ENCODE measurements around the gene PALLD. TPM values are rescaled to one million over a fixed set of nuclear protein-coding genes. Genes with fewer than 3 reads are reported as not detected.
A peak's percentile ranks its signal among the peaks of the same experiment; 100 is the strongest.

The PALLD gene
- total and polyA plus RNA-seq, 2 of the 13 experiments (the other 11 are each of a cell fraction or from before 2014, with no cell fraction given) = 0.50 to 1.5 TPM

- ChIA-PET POLR2A (no interaction called here), CTCF (ENCODE audit: low intra/inter-chr PET ratio, low total read pairs) (no interaction called here)
- DNase-seq (ENCODE audit: low spot score) (no peak), FAIRE-seq (no peak), ATAC-seq (no peak)
- H3K4me1 ChIP-seq (ENCODE audit: insufficient read depth, low read length) = no peaks in the 10 kb centered on the region
- H2AFZ ChIP-seq (ENCODE audit: low read length) = no peak overlapping the region
- H3K4me2 ChIP-seq (ENCODE audit: low read depth, low read length) = no peak overlapping the region
- H4K20me1 ChIP-seq (ENCODE audit: insufficient read depth, low read length) = no peaks in the 10 kb centered on the region
- H3K79me2 ChIP-seq (ENCODE audit: insufficient read depth, low read length) = no peaks in the 10 kb centered on the region
- WGBS (ENCODE audit: low lambda C conversion rate) = 11% methylated on average over 4 of the region's 4 CpGs
- intact Hi-C loops (cut with micrococcal nuclease; ENCODE audit: unreplicated experiment) (no loop called here), in situ Hi-C loops (cut with HindIII; ENCODE audit: extremely low pct_ligation_motif_present, low pct_unique_long_range_greater_than_20kb) (no loop called here)
- H3K27ac ChIP-seq (ENCODE audit: extremely low read length, insufficient read depth, low read length) = no peak overlapping the region
- H3K4me3 ChIP-seq (replicated peaks in 1 of 3; ENCODE audit: insufficient read depth in 1 of 3, low read depth in 2 of 3, low read length in 3 of 3) = no peak overlapping the region
- TF ChIP-seq ZFP36L1 (CRISPR knock-in tag; IDR thresholded peaks at IDR 0.05) (no peak), ZKSCAN8 (CRISPR knock-in tag; IDR thresholded peaks at IDR 0.05; ENCODE audit: borderline replicate concordance) (no peak), ZNF337 (CRISPR knock-in tag; IDR thresholded peaks at IDR 0.05; ENCODE audit: borderline replicate concordance, low read depth) (no peak)
- H3K9ac ChIP-seq (ENCODE audit: insufficient read depth, low read depth, low read length) = no peak overlapping the region
- no peaks in the 10 kb centered on the region for H3K9me3 ChIP-seq (ENCODE audit: low read length)
- H3K27me3 ChIP-seq (ENCODE audit: control insufficient read depth in 1 of 2, insufficient read depth in 2 of 2, low read length in 2 of 2) = no peaks in the 10 kb centered on the region
- BruUV-seq (replicated peaks) = no TSS peak
- no peaks in the 10 kb centered on the region for H3K36me3 ChIP-seq (replicated peaks in 1 of 2; ENCODE audit: control insufficient read depth in 1 of 2, insufficient read depth in 2 of 2, low read length in 2 of 2)
Measured at GRCh38 chr4:168549143-168549542, 52.3 kb downstream of the PALLD start.

GRCh38 chr4:168550064-168550766, 53.4 kb downstream of the PALLD start:
- no peak overlapping the region for H3K27ac ChIP-seq (ENCODE audit: extremely low read length, insufficient read depth, low read length)
- no peak for TF ChIP-seq YEATS2 (CRISPR knock-in tag; IDR thresholded peaks at IDR 0.05; ENCODE audit: borderline replicate concordance)
- peak; percentile 65 to 74 for TF ChIP-seq MAFK (conservative IDR thresholded peaks at IDR 0.05 in 1 of 2, IDR thresholded peaks at IDR 0.05 in 1 of 2; ENCODE audit: low read length in 2 of 2)
- peak; percentile 58 for TF ChIP-seq MAFF (IDR thresholded peaks at IDR 0.05; ENCODE audit: low read depth, low read length)
- DNase-seq (ENCODE audit: low spot score) (no peak), FAIRE-seq (no peak), ATAC-seq (no peak)
- ChIA-PET CTCF (ENCODE audit: low intra/inter-chr PET ratio, low total read pairs) (no interaction called here), POLR2A (no interaction called here)
- no peaks in the 10 kb centered on the region for H4K20me1 ChIP-seq (ENCODE audit: insufficient read depth, low read length)
- H3K36me3 ChIP-seq (replicated peaks in 1 of 2; ENCODE audit: control insufficient read depth in 1 of 2, insufficient read depth in 2 of 2, low read length in 2 of 2) = no peaks in the 10 kb centered on the region
- no TSS peak for BruUV-seq (replicated peaks)
- H3K4me2 ChIP-seq (ENCODE audit: low read depth, low read length) = no peak overlapping the region
- WGBS (ENCODE audit: low lambda C conversion rate) = 1% methylated on average over 4 of the region's 5 CpGs
- no peak overlapping the region for H2AFZ ChIP-seq (ENCODE audit: low read length)
- no peaks in the 10 kb centered on the region for H3K4me1 ChIP-seq (ENCODE audit: insufficient read depth, low read length)
- no peak overlapping the region for H3K9ac ChIP-seq (ENCODE audit: insufficient read depth, low read depth, low read length)
- in situ Hi-C loops (cut with HindIII; ENCODE audit: extremely low pct_ligation_motif_present, low pct_unique_long_range_greater_than_20kb) (no loop called here), intact Hi-C loops (cut with micrococcal nuclease; ENCODE audit: unreplicated experiment) (no loop called here)
- H3K27me3 ChIP-seq (ENCODE audit: control insufficient read depth in 1 of 2, insufficient read depth in 2 of 2, low read length in 2 of 2) = no peaks in the 10 kb centered on the region; a peak in 1 of 5 replicates
- H3K79me2 ChIP-seq (ENCODE audit: insufficient read depth, low read length) = no peaks in the 10 kb centered on the region
- no peaks in the 10 kb centered on the region for H3K9me3 ChIP-seq (ENCODE audit: low read length)
- H3K4me3 ChIP-seq (replicated peaks in 1 of 3; ENCODE audit: insufficient read depth in 1 of 3, low read depth in 2 of 3, low read length in 3 of 3) = no peak overlapping the region
